HL-60 (cell line): ENCODE measurements around the gene SLC25A14.

Experiments used
- CTCF ChIP-seq: IDR thresholded peaks from one replicate; pipeline ENCODE4 v1.5.1; 2011; ENCODE audit warnings: low read length, control low read depth, inconsistent platforms; ENCODE audit not compliant: insufficient read depth
- GABPA ChIP-seq: IDR thresholded peaks from 2 replicates; pipeline ENCODE4 v1.6.1; 2012; ENCODE audit warnings: low read depth

GRCh38 chrX:130343411-130343810 lies 3.7 kb downstream of the SLC25A14 start:
- TF ChIP-seq GABPA (no peak), CTCF (no peak)
